Nephron progenitor cell (in vitro differentiated cells): Measurements from ENCODE around the gene CLEC2A.
A peak's percentile ranks its signal among the peaks of the same experiment; 100 is the strongest.

Experiments used
- DNase-seq: peaks from one replicate; pipeline ENCODE4 v3.0.0; 2021
- H3K27ac Mint-ChIP-seq: 2 replicates; pipeline ENCODE4 v1.8.0; 2021; ENCODE audit warnings: mild to moderate bottlenecking, moderate library complexity, mixed read lengths
- H3K27me3 Mint-ChIP-seq: 2 replicates; pipeline ENCODE4 v1.8.0; 2021; ENCODE audit warnings: mild to moderate bottlenecking, low read depth, mixed read lengths; ENCODE audit not compliant: poor library complexity
- H3K36me3 Mint-ChIP-seq: 2 replicates; pipeline ENCODE4 v1.8.0; 2021; ENCODE audit warnings: low read depth, mixed read lengths
- H3K4me1 Mint-ChIP-seq: 2 replicates; pipeline ENCODE4 v1.8.0; 2021; ENCODE audit warnings: mixed read lengths
- H3K4me3 Mint-ChIP-seq: 2 replicates; pipeline ENCODE4 v1.8.0; 2021; ENCODE audit warnings: mild to moderate bottlenecking, moderate library complexity, mixed read lengths
- H3K9me3 Mint-ChIP-seq: 2 replicates; pipeline ENCODE4 v1.8.0; 2021; ENCODE audit warnings: mild to moderate bottlenecking, moderate library complexity, mixed read lengths
- CTCF ChIP-seq: fragments of 200-600 bp; sonication (generic); IDR thresholded peaks from 2 replicates; pipeline ENCODE4 v1.5.0; 2021; ENCODE audit warnings: antibody characterized with exemption

Gene CLEC2A

GRCh38 chr12:9872742-9873141, 59.4 kb downstream of the CLEC2A start:
- H3K4me3 Mint-ChIP-seq = no peak overlapping the region
- no peaks in the 10 kb centered on the region for H3K36me3 Mint-ChIP-seq
- no peak for DNase-seq
- TF ChIP-seq CTCF = no peak
- peaks cover 8% of the 10 kb centered on the region for H3K9me3 Mint-ChIP-seq
- peak overlapping the region; percentile 34 for H3K27ac Mint-ChIP-seq
- H3K27me3 Mint-ChIP-seq = peaks cover 2% of the 10 kb centered on the region
- H3K4me1 Mint-ChIP-seq = peaks cover 5% of the 10 kb centered on the region

GRCh38 chr12:9872162-9872561, 60.0 kb downstream of the CLEC2A start:
- Mint-ChIP-seq H3K36me3 (no peaks in the 10 kb centered on the region), H3K9me3 (peaks cover 8% of the 10 kb centered on the region), H3K4me1 (peaks cover 5% of the 10 kb centered on the region), H3K27me3 (peaks cover 2% of the 10 kb centered on the region), H3K27ac (no peak overlapping the region), H3K4me3 (no peak overlapping the region)
- no peak for TF ChIP-seq CTCF
- DNase-seq = no peak

- DNase-seq = no peak
- Mint-ChIP-seq H3K27ac (no peak overlapping the region), H3K36me3 (no peaks in the 10 kb centered on the region), H3K4me1 (peaks cover 5% of the 10 kb centered on the region), H3K27me3 (peaks cover 2% of the 10 kb centered on the region), H3K9me3 (peaks cover 4% of the 10 kb centered on the region), H3K4me3 (no peak overlapping the region)
- no peak for TF ChIP-seq CTCF
These were observed 61.8 kb downstream of the CLEC2A start for GRCh38 chr12:9870286-9870866.

DNA sequence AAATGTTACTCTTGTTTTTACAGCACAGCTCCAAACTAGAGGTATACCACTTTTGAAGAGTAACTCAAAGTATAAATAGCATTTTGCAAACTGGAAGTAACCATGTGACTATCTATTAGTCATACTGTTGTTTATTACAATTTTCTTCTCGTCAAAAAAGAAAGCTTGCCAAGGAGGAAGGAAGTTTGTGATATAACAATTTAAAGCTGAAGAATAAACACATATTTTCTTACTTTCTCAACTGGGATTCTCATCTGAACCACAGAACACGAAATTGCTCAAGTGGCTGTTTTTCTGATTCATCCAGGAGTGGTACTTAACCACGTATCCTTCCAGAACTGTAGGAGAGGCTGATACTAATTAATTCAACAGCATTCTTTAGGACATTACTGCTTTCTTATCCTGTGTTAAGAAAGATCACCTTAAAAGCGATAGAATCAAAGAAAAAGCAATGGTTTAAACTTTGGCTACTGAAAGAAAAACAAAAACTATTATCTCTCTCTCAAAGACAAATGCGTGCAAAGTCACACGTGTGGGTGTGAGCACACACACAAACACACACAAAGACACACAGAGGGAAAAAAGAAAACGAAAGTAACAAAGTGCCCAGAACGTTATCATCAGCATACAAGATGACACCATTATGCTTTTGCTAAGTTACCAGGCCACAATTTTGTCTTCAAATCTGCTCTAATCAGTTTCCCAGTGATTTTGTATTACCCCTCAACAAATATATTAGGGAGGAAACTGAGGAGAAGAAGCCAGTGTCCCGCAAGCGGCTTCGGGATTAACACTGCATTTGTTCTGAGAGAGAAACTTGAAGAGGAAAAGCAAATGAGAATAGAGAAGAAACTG, 62.6 kb downstream of the CLEC2A start, which contains the start of gene CLEC2B:
CLEC2B (minus strand) TSS at position 48 of the 855 bp plus-strand sequence.
- Mint-ChIP-seq H3K4me1 (peaks cover 5% of the 10 kb centered on the region), H3K36me3 (no peaks in the 10 kb centered on the region), H3K4me3 (no peak within 1 kb of the TSS), H3K27me3 (peaks cover 2% of the 10 kb centered on the region), H3K27ac (no peak within 1 kb of the TSS), H3K9me3 (no peaks in the 10 kb centered on the region)
- TF ChIP-seq CTCF = no peak
- no peak for DNase-seq

DNA sequence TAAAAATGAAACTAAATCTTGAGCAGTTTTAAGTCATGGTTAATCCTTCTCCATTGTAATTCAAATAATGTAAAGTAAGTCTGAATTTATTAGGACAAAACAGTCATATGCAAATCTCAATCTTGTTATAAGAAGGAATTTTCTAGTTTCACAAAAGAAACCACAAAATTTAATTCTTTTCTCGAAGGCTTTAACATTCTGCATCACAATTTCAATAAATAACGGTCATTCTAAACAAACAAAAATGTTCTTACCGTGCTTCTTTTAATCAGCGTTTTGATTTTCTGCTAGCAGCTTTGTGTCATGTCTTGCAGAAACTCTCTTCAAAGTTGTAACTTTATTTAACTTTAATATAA, 63.2 kb downstream of the CLEC2A start:
- no peak overlapping the region for H3K4me3 Mint-ChIP-seq
- no peaks in the 10 kb centered on the region for H3K9me3 Mint-ChIP-seq
- H3K27ac Mint-ChIP-seq = no peak overlapping the region
- H3K4me1 Mint-ChIP-seq = peaks cover 5% of the 10 kb centered on the region
- no peak for DNase-seq
- TF ChIP-seq CTCF = no peak
- peaks cover 2% of the 10 kb centered on the region for H3K27me3 Mint-ChIP-seq
- no peaks in the 10 kb centered on the region for H3K36me3 Mint-ChIP-seq
